Ishikawa (cell line): Measurements from ENCODE around the gene DNAJC17.

Source experiments
- CEBPB ChIP-seq: IDR thresholded peaks from 2 replicates; pipeline ENCODE4 v1.6.1; 2012
- CREB1 ChIP-seq: IDR thresholded peaks from 2 replicates; pipeline ENCODE4 v1.6.1; 2012; ENCODE audit warnings: low read depth
- EGR1 ChIP-seq: IDR thresholded peaks from 2 replicates; pipeline ENCODE4 v1.6.1; 2012
- EP300 ChIP-seq: IDR thresholded peaks from 2 replicates; pipeline ENCODE4 v1.6.1; 2012; ENCODE audit warnings: borderline replicate concordance
- FOXM1 ChIP-seq: IDR thresholded peaks from 2 replicates; pipeline ENCODE4 v1.6.1; 2012; ENCODE audit warnings: low read depth, borderline replicate concordance
- NFIC ChIP-seq: IDR thresholded peaks from 2 replicates; pipeline ENCODE4 v1.6.1; 2012
- RAD21 ChIP-seq: IDR thresholded peaks from 2 replicates; pipeline ENCODE4 v1.6.1; 2012; ENCODE audit warnings: low read depth
- TAF1 ChIP-seq: IDR thresholded peaks from 2 replicates; pipeline ENCODE4 v1.6.1; 2012; ENCODE audit warnings: low read depth, mild to moderate bottlenecking
- TCF12 ChIP-seq: IDR thresholded peaks from 2 replicates; pipeline ENCODE4 v1.6.1; 2012; ENCODE audit warnings: low read depth
- TEAD4 ChIP-seq: IDR thresholded peaks from 2 replicates; pipeline ENCODE4 v1.6.1; 2012
- YY1 ChIP-seq: IDR thresholded peaks from 2 replicates; pipeline ENCODE4 v1.6.1; 2012; ENCODE audit warnings: low read depth
- ZBTB7A ChIP-seq: IDR thresholded peaks from 2 replicates; pipeline ENCODE4 v1.6.1; 2012; ENCODE audit warnings: low read depth
- TF ChIP-seq, protein P1 (sequence below): IDR thresholded peaks from 2 replicates; pipeline ENCODE4 v1.6.1; 2012; ENCODE audit warnings: low read depth, mild to moderate bottlenecking
- TF ChIP-seq, protein P2 (sequence below): IDR thresholded peaks from 2 replicates; pipeline ENCODE4 v1.6.1; 2012
- TF ChIP-seq, protein P3 (sequence below): IDR thresholded peaks from 2 replicates; pipeline ENCODE4 v1.6.1; 2012

DNAJC17 gene

DNA sequence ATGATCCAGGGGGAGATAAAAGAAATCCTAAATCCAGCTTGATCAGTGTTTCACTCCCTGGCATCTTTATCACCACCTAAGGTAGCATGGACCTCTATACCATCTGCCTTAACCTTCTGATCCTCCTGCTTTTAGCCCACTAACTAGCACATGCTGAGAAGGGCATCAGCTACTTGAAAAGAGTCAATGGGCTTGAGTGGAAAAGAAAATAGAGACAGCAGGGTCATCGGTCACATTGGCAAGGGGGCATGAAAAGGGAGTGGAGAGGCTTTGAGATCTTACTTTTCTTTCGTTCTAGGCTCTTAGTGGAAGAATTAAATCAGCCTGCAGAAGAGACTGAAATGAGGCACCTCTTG, 623 bp downstream of the DNAJC17 start:
- TF ChIP-seq EP300 = no peak
- TF ChIP-seq TAF1 = no peak
- TF ChIP-seq CEBPB = no peak
- TF ChIP-seq TCF12 = no peak
- no peak for TF ChIP-seq ZBTB7A
- no peak for TF ChIP-seq CREB1
- TF ChIP-seq, protein P1, sequence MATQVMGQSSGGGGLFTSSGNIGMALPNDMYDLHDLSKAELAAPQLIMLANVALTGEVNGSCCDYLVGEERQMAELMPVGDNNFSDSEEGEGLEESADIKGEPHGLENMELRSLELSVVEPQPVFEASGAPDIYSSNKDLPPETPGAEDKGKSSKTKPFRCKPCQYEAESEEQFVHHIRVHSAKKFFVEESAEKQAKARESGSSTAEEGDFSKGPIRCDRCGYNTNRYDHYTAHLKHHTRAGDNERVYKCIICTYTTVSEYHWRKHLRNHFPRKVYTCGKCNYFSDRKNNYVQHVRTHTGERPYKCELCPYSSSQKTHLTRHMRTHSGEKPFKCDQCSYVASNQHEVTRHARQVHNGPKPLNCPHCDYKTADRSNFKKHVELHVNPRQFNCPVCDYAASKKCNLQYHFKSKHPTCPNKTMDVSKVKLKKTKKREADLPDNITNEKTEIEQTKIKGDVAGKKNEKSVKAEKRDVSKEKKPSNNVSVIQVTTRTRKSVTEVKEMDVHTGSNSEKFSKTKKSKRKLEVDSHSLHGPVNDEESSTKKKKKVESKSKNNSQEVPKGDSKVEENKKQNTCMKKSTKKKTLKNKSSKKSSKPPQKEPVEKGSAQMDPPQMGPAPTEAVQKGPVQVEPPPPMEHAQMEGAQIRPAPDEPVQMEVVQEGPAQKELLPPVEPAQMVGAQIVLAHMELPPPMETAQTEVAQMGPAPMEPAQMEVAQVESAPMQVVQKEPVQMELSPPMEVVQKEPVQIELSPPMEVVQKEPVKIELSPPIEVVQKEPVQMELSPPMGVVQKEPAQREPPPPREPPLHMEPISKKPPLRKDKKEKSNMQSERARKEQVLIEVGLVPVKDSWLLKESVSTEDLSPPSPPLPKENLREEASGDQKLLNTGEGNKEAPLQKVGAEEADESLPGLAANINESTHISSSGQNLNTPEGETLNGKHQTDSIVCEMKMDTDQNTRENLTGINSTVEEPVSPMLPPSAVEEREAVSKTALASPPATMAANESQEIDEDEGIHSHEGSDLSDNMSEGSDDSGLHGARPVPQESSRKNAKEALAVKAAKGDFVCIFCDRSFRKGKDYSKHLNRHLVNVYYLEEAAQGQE = no peak

DNA sequence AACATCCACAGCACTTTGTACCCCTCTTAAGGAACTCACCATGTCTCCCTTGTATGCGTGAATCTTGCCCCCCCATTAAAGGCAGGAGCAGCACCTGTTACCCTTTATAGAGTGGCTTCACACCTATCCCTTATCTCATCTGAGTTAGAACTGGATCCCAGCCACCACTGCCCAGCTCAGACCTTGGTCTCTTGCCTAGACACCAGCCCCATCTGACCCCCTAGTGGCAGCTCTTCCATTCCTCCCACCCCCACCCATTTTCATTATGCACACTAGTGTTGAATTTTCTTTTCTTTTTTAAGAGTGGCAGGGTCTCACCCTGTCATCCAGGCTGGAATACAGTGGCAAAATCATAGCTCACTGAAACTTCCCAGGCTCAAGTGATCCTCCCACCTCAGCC, 3.6 kb downstream of the DNAJC17 start:
- TF ChIP-seq, protein P2, sequence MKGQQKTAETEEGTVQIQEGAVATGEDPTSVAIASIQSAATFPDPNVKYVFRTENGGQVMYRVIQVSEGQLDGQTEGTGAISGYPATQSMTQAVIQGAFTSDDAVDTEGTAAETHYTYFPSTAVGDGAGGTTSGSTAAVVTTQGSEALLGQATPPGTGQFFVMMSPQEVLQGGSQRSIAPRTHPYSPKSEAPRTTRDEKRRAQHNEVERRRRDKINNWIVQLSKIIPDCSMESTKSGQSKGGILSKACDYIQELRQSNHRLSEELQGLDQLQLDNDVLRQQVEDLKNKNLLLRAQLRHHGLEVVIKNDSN = no peak
- no peak for TF ChIP-seq YY1

DNA sequence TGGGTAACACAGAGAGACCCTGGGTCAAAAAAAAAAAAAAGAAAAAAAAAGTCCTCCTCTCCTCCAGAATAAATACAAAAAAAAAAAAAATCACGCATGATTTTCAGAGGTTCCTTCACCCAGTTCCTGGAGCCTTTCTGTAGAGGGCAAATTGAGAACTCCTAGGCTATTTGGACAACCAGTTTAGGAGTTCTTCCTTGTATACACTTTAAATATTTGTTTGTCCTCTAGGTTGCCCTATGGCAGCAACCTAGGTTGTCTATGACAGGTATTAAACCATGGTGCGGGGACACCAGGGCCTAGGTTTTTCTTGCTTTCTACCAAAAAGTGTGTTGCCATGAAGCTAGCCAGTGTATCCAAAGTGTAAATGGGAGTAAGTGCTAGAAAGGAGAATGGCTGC, 4.2 kb downstream of the DNAJC17 start:
- TF ChIP-seq ZBTB7A (no peak), NFIC (no peak), FOXM1 (no peak)

DNA sequence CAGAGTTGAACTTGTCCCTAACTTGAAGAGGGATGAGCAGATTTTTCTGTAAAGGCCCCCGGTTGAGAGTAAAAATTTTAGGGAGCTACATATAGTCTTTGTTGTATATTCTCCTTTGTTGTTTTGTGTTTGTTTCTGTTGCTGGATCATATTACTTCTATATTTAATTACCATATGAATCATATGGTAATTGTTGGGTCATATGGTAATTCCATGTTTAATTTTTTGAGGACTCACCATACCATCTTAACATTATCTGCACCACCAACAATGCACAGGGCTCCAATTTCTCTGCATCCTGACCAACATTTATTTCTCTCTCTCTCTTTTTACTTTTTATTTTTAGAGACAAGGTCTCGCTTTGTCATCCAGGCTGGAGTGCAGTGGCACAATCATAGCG, 7.8 kb downstream of the DNAJC17 start:
- TF ChIP-seq, protein P1 = no peak
- TF ChIP-seq TEAD4 = no peak
- no peak for TF ChIP-seq RAD21
- no peak for TF ChIP-seq FOXM1
- TF ChIP-seq TCF12 = no peak
- TF ChIP-seq CEBPB = no peak
- no peak for TF ChIP-seq YY1
- no peak for TF ChIP-seq EGR1
- TF ChIP-seq TAF1 = no peak
- TF ChIP-seq, protein P2 = no peak
- no peak for TF ChIP-seq EP300
- no peak for TF ChIP-seq ZBTB7A
- TF ChIP-seq CREB1 = no peak
- TF ChIP-seq NFIC = no peak
- TF ChIP-seq, protein P3, sequence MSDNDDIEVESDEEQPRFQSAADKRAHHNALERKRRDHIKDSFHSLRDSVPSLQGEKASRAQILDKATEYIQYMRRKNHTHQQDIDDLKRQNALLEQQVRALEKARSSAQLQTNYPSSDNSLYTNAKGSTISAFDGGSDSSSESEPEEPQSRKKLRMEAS = no peak

DNA sequence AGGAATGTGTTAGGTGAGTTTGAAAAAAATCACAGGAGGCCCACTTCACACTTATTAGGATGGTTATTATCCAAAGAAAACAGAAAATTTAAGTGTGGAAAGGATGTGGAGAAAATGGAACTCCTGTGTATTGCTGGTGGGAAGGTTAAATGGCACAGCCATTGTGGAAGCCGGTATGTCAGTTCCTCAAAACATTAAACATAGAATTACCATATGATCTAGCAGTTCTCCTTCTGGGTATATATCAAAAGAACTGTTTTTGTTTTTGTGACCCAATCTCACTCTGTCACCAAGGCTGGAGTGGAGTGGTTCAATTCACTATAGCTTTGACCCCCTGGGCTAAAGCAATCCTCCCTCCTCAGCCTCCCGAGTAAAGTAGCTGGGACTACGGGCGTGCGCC, 10.8 kb downstream of the DNAJC17 start:
- TF ChIP-seq TCF12 (no peak), CREB1 (no peak), FOXM1 (no peak), EGR1 (no peak)
- TF ChIP-seq, protein P3 = no peak

DNA sequence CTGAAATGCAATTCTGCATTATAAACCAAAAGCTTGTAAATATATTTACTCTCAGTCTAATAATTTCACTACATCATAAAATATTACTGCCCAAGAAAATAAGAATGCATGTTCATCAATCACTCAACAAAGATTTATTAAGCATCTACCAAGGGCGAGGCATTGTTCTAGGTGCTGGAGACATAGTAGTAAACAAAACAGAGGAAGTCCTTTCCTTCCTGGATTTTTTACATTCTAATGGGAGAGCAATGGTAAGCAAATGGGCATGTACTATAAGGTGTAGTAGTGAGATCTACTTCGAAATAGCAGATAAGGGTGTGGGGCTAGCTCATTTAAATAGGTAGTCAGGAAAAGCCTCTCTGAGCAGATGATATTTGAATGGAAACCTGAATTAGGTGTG, 11.2 kb downstream of the DNAJC17 start:
- TF ChIP-seq, protein P2 = no peak
- no peak for TF ChIP-seq YY1
- TF ChIP-seq EP300 = no peak
- no peak for TF ChIP-seq FOXM1
- TF ChIP-seq NFIC = no peak
- TF ChIP-seq TCF12 = no peak
- TF ChIP-seq, protein P1 = no peak
- no peak for TF ChIP-seq TEAD4
